NCI-H2171 (cell line): ENCODE data around the gene SGPL1.

Experiments used
- DNase-seq: peaks from one replicate; lab custom pipeline; 2025; lab: John Stamatoyannopoulos, UW

SGPL1 gene

DNA sequence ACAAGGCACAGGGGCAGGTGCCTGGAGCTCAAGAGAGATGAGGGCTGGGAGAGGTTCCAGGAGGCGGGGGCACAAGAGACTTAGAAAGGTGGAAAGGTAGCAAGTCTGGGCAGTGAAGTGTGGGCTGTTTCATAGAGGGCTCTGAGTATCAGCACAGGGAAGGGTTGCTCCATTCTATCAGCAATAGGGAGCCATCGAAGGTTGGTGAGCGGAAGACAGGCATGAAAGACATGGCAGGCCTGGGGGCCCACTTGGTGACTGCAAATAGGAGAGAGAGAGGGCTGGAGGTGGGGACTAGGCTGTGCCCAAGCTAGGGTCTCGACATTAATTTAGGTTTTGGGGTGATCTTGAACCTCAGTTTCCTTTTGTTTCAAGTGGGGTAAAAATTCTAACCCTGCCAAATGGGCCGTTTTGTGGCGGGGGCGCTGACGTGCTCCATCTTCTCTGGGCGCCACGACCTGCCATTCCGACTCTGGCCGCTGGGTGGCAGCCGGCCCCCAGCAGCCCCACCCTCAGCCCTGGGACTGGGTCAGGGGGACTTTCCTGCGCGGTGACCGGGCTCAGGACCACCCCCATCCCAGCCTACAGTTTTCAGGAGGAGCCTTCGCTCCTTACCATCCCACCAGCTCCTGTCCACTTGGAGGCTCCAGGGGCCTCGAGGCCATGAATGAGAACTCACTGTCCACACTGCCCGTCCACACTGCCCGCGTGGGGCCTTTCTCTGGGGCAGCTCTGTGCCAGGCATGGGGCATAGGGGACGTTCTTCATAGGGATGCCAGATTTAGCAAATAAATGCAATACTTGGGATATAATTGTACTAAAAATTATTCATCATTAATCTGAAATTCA is 109.9 kb downstream of the SGPL1 start:
- no peak for DNase-seq

DNA sequence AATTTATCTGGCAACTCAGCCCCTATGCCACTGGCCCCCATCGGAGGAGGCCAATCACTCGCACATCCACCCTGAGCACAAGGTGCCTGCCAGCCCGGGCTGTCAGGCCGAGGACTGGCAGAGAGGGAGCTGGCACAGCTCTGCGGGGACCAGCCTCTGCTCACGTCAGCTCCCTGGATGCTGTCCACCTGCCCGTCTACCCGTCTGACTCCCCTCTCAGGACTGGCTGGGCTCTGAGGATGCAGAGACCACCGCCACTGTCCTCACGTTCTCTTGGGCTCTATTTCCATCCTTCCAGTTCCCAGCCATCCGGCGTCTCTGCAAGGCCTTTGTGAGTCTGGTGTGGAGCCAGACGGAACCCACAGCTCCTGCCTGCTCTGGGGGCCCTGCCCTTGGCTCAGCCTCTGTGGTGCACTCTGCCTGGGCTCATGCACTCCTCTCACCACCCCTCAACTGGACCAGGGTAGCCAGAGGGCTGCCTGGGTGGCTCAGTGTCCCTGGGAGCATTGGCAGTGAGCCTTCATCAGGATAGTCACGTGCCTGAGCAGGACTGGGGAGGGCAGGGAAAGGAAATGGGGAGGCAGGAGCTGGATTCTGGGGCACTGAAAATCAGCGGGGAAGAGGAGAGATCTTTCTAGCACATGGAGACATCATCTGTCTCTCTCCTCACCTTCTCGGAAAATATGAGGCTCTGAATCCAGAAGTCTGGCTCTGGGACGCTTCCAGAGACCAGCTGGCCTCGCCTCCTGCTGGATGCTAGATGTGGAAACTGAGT is 110.7 kb downstream of the SGPL1 start:
- DNase-seq, result no peak

DNA sequence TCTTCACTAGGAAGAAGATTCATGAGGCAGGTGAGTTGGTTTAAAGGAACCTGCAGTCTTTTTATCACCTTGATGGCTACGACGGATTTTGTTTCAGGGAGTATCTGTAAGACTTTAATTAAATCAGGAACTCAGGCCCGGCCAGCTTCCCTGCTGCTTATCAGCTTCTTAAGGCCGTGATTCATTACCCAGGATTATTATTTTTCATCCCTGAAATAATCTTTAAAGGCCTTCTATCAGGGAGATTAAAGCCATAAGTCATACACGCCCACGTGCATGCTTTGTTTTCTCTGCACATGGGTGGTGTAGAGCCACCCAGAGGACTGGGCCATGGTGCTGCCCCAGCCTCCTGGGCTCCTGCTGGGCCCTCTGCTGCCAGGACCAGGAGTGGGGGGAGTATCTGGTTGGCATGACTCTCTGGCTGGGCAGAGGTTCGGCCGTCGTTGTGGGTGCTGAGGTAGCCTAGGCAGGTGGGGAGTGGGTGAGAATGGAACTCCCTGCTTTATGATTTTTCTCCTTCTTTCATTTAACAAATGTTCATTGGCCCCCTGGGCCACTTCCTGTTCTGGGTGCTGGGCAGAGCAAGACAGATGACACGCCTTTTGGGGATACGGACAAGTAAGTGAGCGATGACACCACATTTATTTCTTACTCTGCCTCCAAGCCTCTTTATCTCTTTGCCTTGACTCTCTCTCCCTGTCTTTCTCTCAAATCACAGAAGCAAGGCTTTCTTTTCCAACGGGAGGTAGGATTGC is 111.6 kb downstream of the SGPL1 start:
- no peak for DNase-seq

DNA sequence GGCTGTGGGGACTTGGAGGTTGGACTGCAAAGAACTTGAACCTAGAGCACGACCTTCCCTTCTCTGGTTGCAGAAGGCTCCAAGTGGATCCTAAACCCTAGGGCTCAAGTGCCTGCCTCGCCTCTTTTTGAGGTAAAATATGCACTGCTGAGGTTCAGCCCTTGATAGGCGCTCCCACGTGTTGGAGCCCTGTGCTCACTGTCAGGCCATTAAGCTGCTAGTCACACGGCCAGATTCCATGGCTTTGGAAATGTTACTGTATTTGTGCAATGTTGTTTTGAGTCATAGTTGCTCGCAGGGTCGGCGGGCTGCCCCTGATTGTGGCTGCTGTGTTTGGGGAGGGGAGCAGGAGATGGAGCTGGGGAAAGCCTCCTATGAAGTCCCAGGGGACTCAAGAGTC is 112.4 kb downstream of the SGPL1 start:
- no peak for DNase-seq

DNA sequence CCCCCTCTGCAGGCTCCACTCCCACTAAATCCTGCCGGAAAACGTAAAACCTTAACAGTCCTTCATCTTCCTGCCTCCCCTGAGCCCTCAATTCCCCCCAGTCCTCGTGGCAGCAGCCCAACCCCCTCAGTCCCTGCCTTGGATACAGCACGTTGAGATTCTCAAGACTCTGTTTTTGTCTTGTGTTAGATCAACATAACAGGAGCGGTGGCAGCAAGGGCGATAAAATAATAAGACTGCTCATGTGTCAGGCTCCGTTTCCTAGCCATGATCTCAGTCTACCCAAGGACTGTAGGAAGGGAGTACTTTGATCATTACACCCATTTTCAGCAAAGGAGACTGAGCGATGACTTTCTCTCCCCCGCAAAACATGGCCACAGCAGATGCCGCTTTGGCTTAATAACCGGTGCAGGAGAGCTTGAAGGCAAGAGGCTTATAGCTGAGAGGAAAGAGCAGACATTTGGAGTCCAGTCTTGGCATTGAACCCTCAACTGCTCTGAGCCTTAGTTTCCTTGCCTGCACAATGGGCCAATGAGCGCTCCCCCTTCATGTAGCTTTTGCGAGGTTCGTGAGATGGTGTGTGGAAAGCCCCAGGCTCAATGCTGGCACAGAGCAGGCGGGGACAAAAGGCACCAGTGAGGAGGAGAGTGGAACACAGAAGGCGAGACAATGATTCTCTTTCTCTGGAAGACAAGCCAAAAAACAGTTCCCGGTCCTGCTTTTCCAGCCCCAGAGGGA is 114.7 kb downstream of the SGPL1 start:
- DNase-seq, result no peak
